GM12878 (cell line): ENCODE results near the gene PCDHGA10. TPM values are rescaled to one million over a fixed set of nuclear protein-coding genes. Genes with fewer than 3 reads are reported as not detected.

Experiments used
- ATAC-seq: fragments of 200-7000 bp; cut with Tn5 transposase; 3 replicates; pipeline ENCODE4 v1.9.1; 2020; ENCODE audit warnings: mild to moderate bottlenecking, moderate library complexity
- BruUV-seq: library from RNA; stranded (reverse); fragments of 400-500 nt; replicated peaks from 2 replicates; lab custom pipeline; 2021; lab: Mats Ljungman, UMichigan
- CTCF ChIA-PET: fragments of 300-600 bp; sonication (Branson Sonifier 250); formaldehyde crosslinking; extraction: SDS; loops from one replicate; lab custom pipeline; 2021; ENCODE audit warnings: inconsistent platforms; lab: Yijun Ruan, JAX
- POLR2A ChIA-PET: fragments of 350-600 bp; formaldehyde crosslinking; extraction: SDS; loops from one replicate; lab custom pipeline; 2021; ENCODE audit warnings: inconsistent platforms; lab: Charles Lee
- RAD21 ChIA-PET: fragments of 300-600 bp; sonication (Branson Sonifier 250); formaldehyde crosslinking; loops from one replicate; lab custom pipeline; 2023; ENCODE audit warnings: antibody characterized with exemption; ENCODE audit not compliant: unreplicated experiment; lab: Charles Lee
- SMC1A ChIA-PET: fragments of 300-600 bp; sonication (Branson Sonifier 250); formaldehyde crosslinking; loops from one replicate; lab custom pipeline; 2023; ENCODE audit not compliant: unreplicated experiment, uncharacterized antibody; lab: Charles Lee
- DNase-seq: peaks from one replicate; pipeline ENCODE4 v3.0.0-alpha.2; 2011; ENCODE audit warnings: low read depth, low spot score
- FAIRE-seq: peaks from 3 replicates; lab custom pipeline; 2011; peaks lifted over from hg19 to GRCh38; lab: Jason Lieb, UNC
- H2AFZ ChIP-seq: 2 replicates; pipeline ENCODE4 v1.6.0; 2011; ENCODE audit warnings: low read depth, low read length, control low read depth; ENCODE audit not compliant: control insufficient read depth
- H3K27ac ChIP-seq: 2 replicates; pipeline ENCODE4 v1.5.1; 2011; ENCODE audit warnings: control low read depth; ENCODE audit not compliant: control insufficient read depth, insufficient read depth
- H3K27me3 ChIP-seq, 2 experiments: replicated peaks in 1 of 2; 2 replicates each; pipeline versions ENCODE4 v1.6.0 to v1.6.1; 2011; ENCODE audit warnings: low read length in 1 of 2; ENCODE audit not compliant: control insufficient read depth in 2 of 2, insufficient read depth in 2 of 2
- H3K36me3 ChIP-seq, 2 experiments: 2 replicates each; pipeline ENCODE4 v1.5.1; 2011; ENCODE audit warnings: low read length in 1 of 2; ENCODE audit not compliant: control insufficient read depth in 2 of 2, insufficient read depth in 2 of 2
- H3K4me1 ChIP-seq: 2 replicates; pipeline ENCODE4 v1.6.1; 2011; ENCODE audit warnings: mild to moderate bottlenecking, low read length, moderate library complexity, mixed read lengths; ENCODE audit not compliant: control insufficient read depth, insufficient read depth
- H3K4me2 ChIP-seq: 2 replicates; pipeline ENCODE4 v1.6.0; 2011; ENCODE audit warnings: control low read depth; ENCODE audit not compliant: control insufficient read depth, insufficient read depth
- H3K4me3 ChIP-seq: fragments of 200-600 bp; sonication (generic); 2 replicates; pipeline ENCODE4 v1.5.1; 2016
- H3K79me2 ChIP-seq: 2 replicates; pipeline ENCODE4 v1.6.0; 2011; ENCODE audit warnings: low read length; ENCODE audit not compliant: control insufficient read depth, insufficient read depth
- H3K9ac ChIP-seq: 2 replicates; pipeline ENCODE4 v1.8.0; 2011; ENCODE audit warnings: low read length, control low read depth, mixed read lengths; ENCODE audit not compliant: control insufficient read depth, insufficient read depth
- H3K9me3 ChIP-seq: replicated peaks from 3 replicates; pipeline ENCODE4 v1.5.1; 2011; ENCODE audit warnings: mild to moderate bottlenecking, low read length; ENCODE audit not compliant: control insufficient read depth, insufficient read depth
- H4K20me1 ChIP-seq: 2 replicates; pipeline ENCODE4 v1.6.0; 2011; ENCODE audit not compliant: control insufficient read depth, insufficient read depth
- CREB1 ChIP-seq: IDR thresholded peaks from 2 replicates; pipeline ENCODE4 v1.6.1; 2012; ENCODE audit warnings: low read depth, mild to moderate bottlenecking, inconsistent platforms
- ELK1 ChIP-seq: IDR thresholded peaks from 2 replicates; pipeline ENCODE4 v1.6.1; 2012; ENCODE audit warnings: low read depth, low read length, improper control_type of control experiment
- HDGF ChIP-seq: fragments of 450-650 bp; IDR thresholded peaks from 2 replicates; pipeline ENCODE4 v1.6.1; 2016; ENCODE audit warnings: antibody characterized with exemption
- NFIC ChIP-seq: IDR thresholded peaks from 2 replicates; pipeline ENCODE4 v1.6.1; 2012; ENCODE audit warnings: low read depth, mild to moderate bottlenecking, inconsistent platforms, low read length, moderate library complexity
- SREBF1 ChIP-seq: IDR thresholded peaks from 2 replicates; pipeline ENCODE4 v1.6.1; 2012; ENCODE audit warnings: mild to moderate bottlenecking, low read length
- SUPT20H ChIP-seq: IDR thresholded peaks from 2 replicates; pipeline ENCODE4 v1.6.1; 2011; ENCODE audit warnings: low read depth, mild to moderate bottlenecking, low read length, moderate library complexity, borderline replicate concordance; ENCODE audit not compliant: control insufficient read depth
- USF2 ChIP-seq: IDR thresholded peaks from 2 replicates; pipeline ENCODE4 v1.6.1; 2011; ENCODE audit warnings: low read depth, low read length, improper control_type of control experiment, borderline replicate concordance
- WRNIP1 ChIP-seq: IDR thresholded peaks from 2 replicates; pipeline ENCODE4 v1.6.1; 2011; ENCODE audit warnings: low read depth, low read length, improper control_type of control experiment, borderline replicate concordance
- ZZZ3 ChIP-seq: IDR thresholded peaks from 2 replicates; pipeline ENCODE4 v1.6.1; 2011; ENCODE audit warnings: low read depth; ENCODE audit not compliant: control insufficient read depth, insufficient read length
- WGBS: methylation state at CpG from one replicate; pipeline ENCODE4 v1.1.6; 2016; ENCODE audit warnings: low lambda C conversion rate; ENCODE audit not compliant: insufficient replicate concordance, insufficient coverage; ENCODE audit errors: missing lambda C conversion rate; 5-methylcytosine and 5-hydroxymethylcytosine counted together
- in situ Hi-C: fragments of 300-500 bp; cut with MboI; formaldehyde crosslinking; loops from 9 replicates; pipeline ENCODE4 v1.14.3; 2018; ENCODE audit warnings: mixed read lengths
- intact Hi-C: fragments of 100-400 bp; cut with micrococcal nuclease; formaldehyde crosslinking; loops from one replicate; pipeline ENCODE4 v1.14.2; 2022; ENCODE audit not compliant: unreplicated experiment
- polyA plus RNA-seq, 11 experiments: library from polyadenylated mRNA; depleted of rRNA in 4 of 11; unstranded in 6 of 11; stranded (reverse) in 5 of 11; fragments of >200 nt; fragmentation: Nextera tagmentation in 4 of 11; fragmentation: Illumina TruSeq in 1 of 11; extraction: Ambion mirVana in 4 of 11; extraction: Trizol in 1 of 11; gene quantifications; 1 replicate in 1 of 11; 2 replicates in 10 of 11; pipeline versions ENCODE4 v1.2.1 to v1.2.3, GENCODE V29; 2011 to 2016; ENCODE audit warnings: inconsistent platforms in 2 of 11, missing spikeins in 2 of 11, low read depth in 1 of 11
- total RNA-seq, 4 experiments: library from RNA; depleted of rRNA in 3 of 4; stranded (reverse); fragments of >200 nt in 3 of 4; fragmentation: Illumina TruSeq in 1 of 4; extraction: Trizol in 1 of 4; gene quantifications; 2 replicates each; pipeline versions ENCODE4 v1.2.1 to v1.2.3, GENCODE V29; 2013 to 2021
- TF ChIP-seq, protein P1 (sequence below): fragments of 150-350 bp; IDR thresholded peaks from 2 replicates; pipeline ENCODE4 v1.6.1; 2014; ENCODE audit warnings: mild to moderate bottlenecking, low read depth, low read length
- TF ChIP-seq, protein P2 (sequence below): fragments of 450-650 bp; IDR thresholded peaks from 2 replicates; pipeline ENCODE4 v1.6.1; 2014; ENCODE audit warnings: mild to moderate bottlenecking

Gene PCDHGA10
- total and polyA plus RNA-seq, 10 of the 15 experiments (the other 5 are each of a cell fraction or from before 2014, with no cell fraction given), result 0.39 to 2.2 (median 1.1) TPM

DNA sequence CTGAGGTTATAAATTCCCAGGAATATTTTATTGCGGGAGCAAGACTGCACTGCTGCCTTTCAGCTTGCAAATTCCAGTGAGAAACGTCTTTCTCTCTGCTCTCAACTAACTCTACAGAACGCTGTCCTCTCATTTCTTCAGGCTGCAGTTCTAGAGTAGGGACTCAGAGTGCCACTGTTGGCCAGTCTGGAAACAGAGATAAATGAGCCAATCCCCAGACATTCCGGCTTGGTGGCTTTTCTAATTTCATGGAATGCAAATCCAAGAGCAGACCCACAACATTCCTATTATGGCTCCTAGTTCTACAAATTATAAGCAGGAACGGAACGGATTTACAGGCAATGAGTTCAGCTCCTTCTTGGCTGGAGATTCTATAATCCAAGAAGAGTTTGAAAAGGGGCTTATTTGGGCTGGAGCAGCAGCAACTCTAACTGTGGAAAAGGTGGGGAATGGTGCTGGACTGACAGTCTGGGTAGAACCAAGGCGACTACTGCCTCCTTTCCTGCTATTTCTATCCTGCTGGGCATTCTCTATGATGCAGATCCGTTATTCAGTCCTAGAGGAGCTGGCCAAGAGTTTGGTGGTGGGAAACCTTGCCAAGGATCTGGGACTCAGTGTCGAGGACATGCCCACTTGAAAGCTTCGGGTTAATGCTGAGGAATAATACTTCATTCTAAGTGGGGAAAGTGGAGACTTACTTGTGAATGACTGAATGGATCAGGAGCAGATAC is 26.8 kb downstream of the PCDHGA10 start:
- ChIA-PET CTCF (interaction anchor here (3.0 kb wide), 1 partner anchor 9 kb away, joined by 13 read pairs; the partner anchor contains the start of gene PCDHGA12), SMC1A (no interaction called here), RAD21 (interaction anchor here (1.3 to 1.5 kb wide), 2 partner anchors 9 to 124 kb away, joined by 3 read pairs; partner anchors contain the start of gene PCDHGA12), POLR2A (no interaction called here)
- in situ Hi-C loops (no loop called here), intact Hi-C loops (no loop called here)
- H3K27ac ChIP-seq, result no peak overlapping the region
- TF ChIP-seq HDGF (no peak), ELK1 (no peak), SREBF1 (no peak), ZZZ3 (no peak), WRNIP1 (no peak), USF2 (no peak), CREB1 (no peak), NFIC (no peak), SUPT20H (no peak)
- TF ChIP-seq, protein P1, sequence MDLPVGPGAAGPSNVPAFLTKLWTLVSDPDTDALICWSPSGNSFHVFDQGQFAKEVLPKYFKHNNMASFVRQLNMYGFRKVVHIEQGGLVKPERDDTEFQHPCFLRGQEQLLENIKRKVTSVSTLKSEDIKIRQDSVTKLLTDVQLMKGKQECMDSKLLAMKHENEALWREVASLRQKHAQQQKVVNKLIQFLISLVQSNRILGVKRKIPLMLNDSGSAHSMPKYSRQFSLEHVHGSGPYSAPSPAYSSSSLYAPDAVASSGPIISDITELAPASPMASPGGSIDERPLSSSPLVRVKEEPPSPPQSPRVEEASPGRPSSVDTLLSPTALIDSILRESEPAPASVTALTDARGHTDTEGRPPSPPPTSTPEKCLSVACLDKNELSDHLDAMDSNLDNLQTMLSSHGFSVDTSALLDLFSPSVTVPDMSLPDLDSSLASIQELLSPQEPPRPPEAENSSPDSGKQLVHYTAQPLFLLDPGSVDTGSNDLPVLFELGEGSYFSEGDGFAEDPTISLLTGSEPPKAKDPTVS, result no peak
- TF ChIP-seq, protein P2, sequence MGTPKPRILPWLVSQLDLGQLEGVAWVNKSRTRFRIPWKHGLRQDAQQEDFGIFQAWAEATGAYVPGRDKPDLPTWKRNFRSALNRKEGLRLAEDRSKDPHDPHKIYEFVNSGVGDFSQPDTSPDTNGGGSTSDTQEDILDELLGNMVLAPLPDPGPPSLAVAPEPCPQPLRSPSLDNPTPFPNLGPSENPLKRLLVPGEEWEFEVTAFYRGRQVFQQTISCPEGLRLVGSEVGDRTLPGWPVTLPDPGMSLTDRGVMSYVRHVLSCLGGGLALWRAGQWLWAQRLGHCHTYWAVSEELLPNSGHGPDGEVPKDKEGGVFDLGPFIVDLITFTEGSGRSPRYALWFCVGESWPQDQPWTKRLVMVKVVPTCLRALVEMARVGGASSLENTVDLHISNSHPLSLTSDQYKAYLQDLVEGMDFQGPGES, result no peak
- H2AFZ ChIP-seq, result no peak overlapping the region
- H3K36me3 ChIP-seq, result no peaks in the 10 kb centered on the region
- 62% methylated on average over 10 of the region's 10 CpGs for WGBS
- H4K20me1 ChIP-seq, result no peaks in the 10 kb centered on the region
- no peak for FAIRE-seq
- no peak overlapping the region for H3K9ac ChIP-seq
- H3K9me3 ChIP-seq, result no peaks in the 10 kb centered on the region; the same call in 2 of the 3 replicates
- no peaks in the 10 kb centered on the region for H3K79me2 ChIP-seq
- no peaks in the 10 kb centered on the region for H3K27me3 ChIP-seq
- H3K4me3 ChIP-seq, result no peak overlapping the region
- no peak overlapping the region for H3K4me2 ChIP-seq
- H3K4me1 ChIP-seq, result no peaks in the 10 kb centered on the region
- ATAC-seq, result no peak
- DNase-seq, result no peak
- BruUV-seq, result no TSS peak
